ENCODE measurements around the gene PACS1. TPM values are rescaled to one million over a fixed set of nuclear protein-coding genes. Genes with fewer than 3 reads are reported as not detected.
A peak's percentile ranks its signal among the peaks of the same experiment; 100 is the strongest.

PACS1 gene
- total RNA-seq, 1 donor from 2014 or later: 24.9 TPM

- H3K4me3 ChIP-seq (ENCODE audit: low read depth, low read length): no peak overlapping the region
- peak; percentile 11 for TF ChIP-seq CTCF (conservative IDR thresholded peaks at IDR 0.05; ENCODE audit: low read depth, low read length)
- DNase-seq (ENCODE audit: low read depth): no peak
Observed at GRCh38 chr11:66237867-66238266, 167.8 kb downstream of the PACS1 start.

- TF ChIP-seq CTCF (conservative IDR thresholded peaks at IDR 0.05; ENCODE audit: low read depth, low read length): no peak
- DNase-seq (ENCODE audit: low read depth): no peak
- no peak overlapping the region for H3K4me3 ChIP-seq (ENCODE audit: low read depth, low read length)
Observed at GRCh38 chr11:66238786-66239413, 168.8 kb downstream of the PACS1 start.

GRCh38 chr11:66239511-66239910 is 169.4 kb downstream of the PACS1 start:
- TF ChIP-seq CTCF (conservative IDR thresholded peaks at IDR 0.05; ENCODE audit: low read depth, low read length): no peak
- no peak overlapping the region for H3K4me3 ChIP-seq (ENCODE audit: low read depth, low read length)
- DNase-seq (ENCODE audit: low read depth): no peak

GRCh38 chr11:66239998-66240780 is 170.1 kb downstream of the PACS1 start:
- TF ChIP-seq CTCF (conservative IDR thresholded peaks at IDR 0.05; ENCODE audit: low read depth, low read length): no peak
- no peak for DNase-seq (ENCODE audit: low read depth)

GRCh38 chr11:66240781-66241136 is 170.7 kb downstream of the PACS1 start:
- no peak overlapping the region for H3K4me3 ChIP-seq (ENCODE audit: low read depth, low read length)
- DNase-seq (ENCODE audit: low read depth): no peak
- TF ChIP-seq CTCF (conservative IDR thresholded peaks at IDR 0.05; ENCODE audit: low read depth, low read length): no peak

More at GRCh38 chr11:66239998-66240780, 170.1 kb downstream of the PACS1 start:
- H3K4me3 ChIP-seq (ENCODE audit: low read depth, low read length): no peak overlapping the region

- no peak overlapping the region for H3K4me3 ChIP-seq (ENCODE audit: low read depth, low read length)
- no peak for TF ChIP-seq CTCF (conservative IDR thresholded peaks at IDR 0.05; ENCODE audit: low read depth, low read length)
- DNase-seq (ENCODE audit: low read depth): no peak
Observed at GRCh38 chr11:66242095-66242765, 172.2 kb downstream of the PACS1 start.

All from epithelial cell of proximal tubule (primary cell).